ENCODE measurements around the gene CCDC181. TPM values are rescaled to one million over a fixed set of nuclear protein-coding genes. Genes with fewer than 3 reads are reported as not detected.

CCDC181 gene
- total RNA-seq, 1 experiment from 2014 or later = 2.9 TPM

DNA sequence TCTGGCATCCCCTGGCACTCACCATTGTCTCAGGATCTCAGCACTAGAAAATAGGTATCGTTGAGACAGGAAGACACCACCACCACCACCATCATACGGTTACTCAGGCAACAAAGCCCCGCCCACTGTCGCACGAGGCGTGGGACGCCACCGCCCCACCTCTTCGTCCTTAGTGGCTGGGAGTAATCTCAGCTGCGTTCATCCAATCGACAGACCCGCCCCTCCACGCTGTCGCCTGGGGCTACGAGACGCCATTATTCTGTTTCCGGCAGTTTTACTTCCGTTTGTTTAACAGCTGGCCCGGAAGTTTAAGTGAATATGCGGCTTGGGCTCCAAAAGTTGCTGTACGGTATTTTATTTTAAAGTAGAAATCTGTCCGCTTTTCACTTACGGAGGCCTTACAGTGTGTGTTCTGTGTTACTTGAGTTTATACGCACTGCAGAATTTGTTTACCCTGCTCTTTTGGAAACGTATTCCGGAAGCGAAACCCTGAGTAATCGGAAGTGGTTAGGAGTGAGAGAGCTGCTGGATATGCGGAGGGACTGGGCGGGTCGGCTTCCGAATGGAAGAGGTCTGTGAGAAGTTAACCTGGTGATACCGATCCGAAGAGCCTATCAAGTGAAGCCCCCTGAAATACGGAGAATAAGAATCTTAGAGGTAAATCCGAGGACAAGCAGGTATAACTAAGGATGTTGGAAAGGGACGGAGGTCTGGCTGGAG lies 59.4 kb downstream of the CCDC181 start, which contains the start of the genes BLZF1 and NME7:
TSS of gene BLZF1 (plus strand) at position 510 of the 720 bp plus-strand sequence. CDS start 1,328 bp downstream, outside the sequence.
TSS of gene NME7 (minus strand) at position 112 of the 720 bp plus-strand sequence. CDS start at position 25, 87 bp downstream.
- peaks cover 0 to 6% (median 0%) of the 10 kb centered on the region in 3 experiments; a peak in 5 of 7 replicates for H3K36me3 Mint-ChIP-seq (ENCODE audit: insufficient read depth in 1 of 3, low read depth in 3 of 3)
- Histone ChIP-seq H3K9me3 (ENCODE audit: control insufficient read depth, low read depth, low read length) (no peaks in the 10 kb centered on the region), H3K27me3 (ENCODE audit: insufficient read depth, low read length) (no peaks in the 10 kb centered on the region), H3K79me1 (ENCODE audit: insufficient read depth, low read depth, low read length, poor library complexity, severe bottlenecking) (no peaks in the 10 kb centered on the region), H2BK20ac (ENCODE audit: low read depth, low read length, poor library complexity, severe bottlenecking) (no peak within 1 kb of the TSS), H3K27ac (ENCODE audit: insufficient read length, low read depth, low read length) (no peak within 1 kb of the TSS), H3K9ac (ENCODE audit: extremely low read depth, insufficient read length, low read length) (peak within 1 kb of the TSS; percentile 46), H3K23ac (ENCODE audit: insufficient read length, low read depth, low read length) (no peak within 1 kb of the TSS), H3K14ac (ENCODE audit: insufficient read depth, low read length) (no peak within 1 kb of the TSS), H3K56ac (ENCODE audit: insufficient read length, low read depth, low read length) (no peak within 1 kb of the TSS), H3T11ph (ENCODE audit: low read length) (no peak within 1 kb of the TSS), H4K8ac (replicated peaks; ENCODE audit: insufficient read length, low read depth, low read length) (no peak within 1 kb of the TSS), H4K5ac (ENCODE audit: insufficient read length, low read depth, low read length) (no peak within 1 kb of the TSS), H3K4me1 (ENCODE audit: insufficient read depth, low read length) (no peaks in the 10 kb centered on the region), H2BK5ac (ENCODE audit: insufficient read length, low read length) (no peak within 1 kb of the TSS), H2BK120ac (ENCODE audit: low read depth, low read length, poor library complexity, severe bottlenecking) (no peak within 1 kb of the TSS), H4K20me1 (ENCODE audit: control insufficient read depth, insufficient read depth, insufficient read length) (no peaks in the 10 kb centered on the region), H3K79me2 (ENCODE audit: insufficient read depth, low read length) (no peaks in the 10 kb centered on the region), H3K4ac (ENCODE audit: low read depth, low read length) (no peak within 1 kb of the TSS), H2BK12ac (ENCODE audit: insufficient read length, low read depth, low read length) (no peak within 1 kb of the TSS), H2BK15ac (ENCODE audit: low read depth, low read length) (no peak within 1 kb of the TSS), H2AFZ (ENCODE audit: low read length) (peak within 1 kb of the TSS; percentile 79), H3K4me2 (ENCODE audit: insufficient read depth, insufficient read length, low read length) (peak within 1 kb of the TSS; percentile 70), H3K18ac (ENCODE audit: insufficient read length, low read depth, low read length) (no peak within 1 kb of the TSS), H3K23me2 (ENCODE audit: insufficient read length, low read depth, low read length, poor library complexity, severe bottlenecking) (no peaks in the 10 kb centered on the region), H2AK5ac (ENCODE audit: insufficient read length, low read length) (no peak within 1 kb of the TSS), H4K91ac (ENCODE audit: insufficient read length, low read depth, low read length) (no peak within 1 kb of the TSS)
- no peak within 1 kb of the TSS for H3K4me3 Mint-ChIP-seq
- no peaks in the 10 kb centered on the region for H3K27me3 Mint-ChIP-seq (ENCODE audit: low read depth)
- TF ChIP-seq, protein P1, sequence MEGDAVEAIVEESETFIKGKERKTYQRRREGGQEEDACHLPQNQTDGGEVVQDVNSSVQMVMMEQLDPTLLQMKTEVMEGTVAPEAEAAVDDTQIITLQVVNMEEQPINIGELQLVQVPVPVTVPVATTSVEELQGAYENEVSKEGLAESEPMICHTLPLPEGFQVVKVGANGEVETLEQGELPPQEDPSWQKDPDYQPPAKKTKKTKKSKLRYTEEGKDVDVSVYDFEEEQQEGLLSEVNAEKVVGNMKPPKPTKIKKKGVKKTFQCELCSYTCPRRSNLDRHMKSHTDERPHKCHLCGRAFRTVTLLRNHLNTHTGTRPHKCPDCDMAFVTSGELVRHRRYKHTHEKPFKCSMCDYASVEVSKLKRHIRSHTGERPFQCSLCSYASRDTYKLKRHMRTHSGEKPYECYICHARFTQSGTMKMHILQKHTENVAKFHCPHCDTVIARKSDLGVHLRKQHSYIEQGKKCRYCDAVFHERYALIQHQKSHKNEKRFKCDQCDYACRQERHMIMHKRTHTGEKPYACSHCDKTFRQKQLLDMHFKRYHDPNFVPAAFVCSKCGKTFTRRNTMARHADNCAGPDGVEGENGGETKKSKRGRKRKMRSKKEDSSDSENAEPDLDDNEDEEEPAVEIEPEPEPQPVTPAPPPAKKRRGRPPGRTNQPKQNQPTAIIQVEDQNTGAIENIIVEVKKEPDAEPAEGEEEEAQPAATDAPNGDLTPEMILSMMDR (conservative IDR thresholded peaks at IDR 0.05) = no peak
- no CpG with 5 or more reads among the region's 37 CpGs for WGBS (ENCODE audit: extremely low coverage, insufficient read length, low lambda C conversion rate)
- DNase-seq = peak; percentile 97
- H3K4me1 Mint-ChIP-seq = peaks cover 2 to 3% of the 10 kb centered on the region in 2 experiments; a peak in 1 of 4 replicates
- H3K9me3 Mint-ChIP-seq = peaks cover 0 to 4% of the 10 kb centered on the region in 2 experiments; a peak in 2 of 5 replicates
- H3K27ac Mint-ChIP-seq = no peak within 1 kb of the TSS

All from H9 (cell line).